ENCODE measurements around the gene ATOSA.

- no peak for TF ChIP-seq GZF1 (CRISPR knock-in tag; IDR thresholded peaks at IDR 0.05)
- no peak for TF ChIP-seq REST (IDR thresholded peaks at IDR 0.05; ENCODE audit: borderline replicate concordance in 1 of 2, low read depth in 1 of 2, low read length in 2 of 2)
- no peak for TF ChIP-seq ZBTB7B (CRISPR knock-in tag; IDR thresholded peaks at IDR 0.05)
Observed at GRCh38 chr15:52656412-52656811, 22.8 kb downstream of the ATOSA start.

Measured in HepG2 (cell line).